Kidney epithelial cell (primary cell): ENCODE data around the gene CNGA1. TPM values are rescaled to one million over a fixed set of nuclear protein-coding genes. Genes with fewer than 3 reads are reported as not detected.
"Not testable (repeated sequence)": the region's sequence is repeated elsewhere in the genome, so short reads cannot be mapped to it uniquely, and the experiment has no call there.

ENCODE experiments used
- DNase-seq: peaks from one replicate; pipeline ENCODE4 v3.0.0-alpha.2; 2010; ENCODE audit warnings: low read depth
- H3K27me3 ChIP-seq: 2 replicates; pipeline ENCODE4 v1.6.0; 2011; ENCODE audit warnings: low read length; ENCODE audit not compliant: control insufficient read depth, insufficient read depth
- H3K36me3 ChIP-seq: 2 replicates; pipeline ENCODE4 v1.5.1; 2011; ENCODE audit warnings: low read length; ENCODE audit not compliant: control insufficient read depth, insufficient read depth
- H3K4me3 ChIP-seq: 2 replicates; pipeline ENCODE4 v1.5.1; 2011; ENCODE audit warnings: low read depth, mild to moderate bottlenecking, control low read depth, low read length
- total RNA-seq: library from RNA; depleted of rRNA; stranded (reverse); fragments of >200 nt; gene quantifications from 2 replicates; pipeline ENCODE4 v1.2.3, GENCODE V29; 2015
- TF ChIP-seq, protein P1 (sequence below): IDR thresholded peaks from 2 replicates; pipeline ENCODE4 v1.5.1; 2011; ENCODE audit warnings: mild to moderate bottlenecking, moderate library complexity, low read length, control low read depth, inconsistent platforms; ENCODE audit not compliant: insufficient read depth, poor library complexity, severe bottlenecking

CNGA1 gene
- total RNA-seq, 1 donor from 2014 or later = 0.04 TPM

DNA sequence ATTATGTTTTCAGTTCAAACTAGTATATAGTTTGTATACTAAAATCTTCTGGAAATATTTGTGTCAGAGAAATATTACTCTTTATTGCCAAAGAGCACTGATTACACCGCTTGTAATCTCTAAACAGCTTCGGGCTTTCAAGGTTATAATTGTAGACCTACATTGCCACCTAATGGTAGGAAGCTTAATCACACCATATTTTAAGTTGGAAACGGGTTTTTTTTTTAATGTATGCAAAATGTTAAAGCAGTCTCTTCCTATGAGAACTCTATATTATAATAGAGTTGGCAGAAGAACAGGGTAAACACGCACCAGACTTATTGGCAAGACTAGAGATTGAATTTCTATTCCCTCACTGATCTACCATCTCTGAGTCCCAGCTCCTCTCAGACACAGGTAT, 82.6 kb downstream of the CNGA1 start:
- H3K4me3 ChIP-seq = no peak overlapping the region
- no peak for DNase-seq
- TF ChIP-seq, protein P1, sequence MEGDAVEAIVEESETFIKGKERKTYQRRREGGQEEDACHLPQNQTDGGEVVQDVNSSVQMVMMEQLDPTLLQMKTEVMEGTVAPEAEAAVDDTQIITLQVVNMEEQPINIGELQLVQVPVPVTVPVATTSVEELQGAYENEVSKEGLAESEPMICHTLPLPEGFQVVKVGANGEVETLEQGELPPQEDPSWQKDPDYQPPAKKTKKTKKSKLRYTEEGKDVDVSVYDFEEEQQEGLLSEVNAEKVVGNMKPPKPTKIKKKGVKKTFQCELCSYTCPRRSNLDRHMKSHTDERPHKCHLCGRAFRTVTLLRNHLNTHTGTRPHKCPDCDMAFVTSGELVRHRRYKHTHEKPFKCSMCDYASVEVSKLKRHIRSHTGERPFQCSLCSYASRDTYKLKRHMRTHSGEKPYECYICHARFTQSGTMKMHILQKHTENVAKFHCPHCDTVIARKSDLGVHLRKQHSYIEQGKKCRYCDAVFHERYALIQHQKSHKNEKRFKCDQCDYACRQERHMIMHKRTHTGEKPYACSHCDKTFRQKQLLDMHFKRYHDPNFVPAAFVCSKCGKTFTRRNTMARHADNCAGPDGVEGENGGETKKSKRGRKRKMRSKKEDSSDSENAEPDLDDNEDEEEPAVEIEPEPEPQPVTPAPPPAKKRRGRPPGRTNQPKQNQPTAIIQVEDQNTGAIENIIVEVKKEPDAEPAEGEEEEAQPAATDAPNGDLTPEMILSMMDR = peak; percentile 52
- no peaks in the 10 kb centered on the region for H3K36me3 ChIP-seq
- H3K27me3 ChIP-seq = no peaks in the 10 kb centered on the region

DNA sequence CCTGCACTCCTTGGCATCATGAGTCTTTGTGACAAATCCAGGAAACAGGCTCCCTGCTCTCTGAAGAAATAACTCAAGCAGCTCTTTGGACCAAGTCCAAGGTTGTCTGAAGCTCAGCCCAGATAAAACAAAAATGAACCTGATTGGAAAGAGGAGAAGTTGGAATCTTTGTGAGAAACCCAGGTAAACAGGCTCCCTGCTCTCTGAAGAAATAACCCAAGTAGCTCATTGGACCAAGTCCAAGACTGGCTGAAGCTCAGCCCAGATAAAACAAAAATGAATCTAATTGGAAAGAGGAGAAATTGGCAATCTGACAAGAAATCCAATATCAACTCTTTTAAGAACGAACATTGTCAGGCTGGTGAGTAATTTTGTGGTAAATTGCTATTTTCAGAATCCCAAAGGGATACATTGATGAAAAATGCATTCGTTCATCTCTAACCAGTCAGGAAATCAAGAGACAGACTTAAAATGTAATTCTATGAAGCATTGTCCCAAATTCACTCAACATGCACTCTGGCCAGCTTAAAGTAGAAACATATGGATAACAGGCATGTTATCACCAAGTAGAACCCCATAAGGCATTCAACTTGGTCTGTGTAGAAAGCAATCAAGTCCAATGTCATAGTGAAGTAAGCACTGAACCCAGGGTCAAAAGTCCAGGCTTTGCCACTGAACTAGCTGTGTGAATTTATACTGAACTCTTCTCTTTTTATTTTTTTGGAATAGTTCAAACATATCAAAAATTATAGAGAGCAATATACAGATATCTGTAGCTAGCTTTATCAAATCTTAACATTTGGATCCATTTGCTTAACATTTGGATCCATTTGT, 85.3 kb downstream of the CNGA1 start:
- Histone ChIP-seq H3K36me3 (no peaks in the 10 kb centered on the region), H3K27me3 (no peaks in the 10 kb centered on the region), H3K4me3 (no peak overlapping the region)
- TF ChIP-seq, protein P1 = no peak
- DNase-seq = no peak

DNA sequence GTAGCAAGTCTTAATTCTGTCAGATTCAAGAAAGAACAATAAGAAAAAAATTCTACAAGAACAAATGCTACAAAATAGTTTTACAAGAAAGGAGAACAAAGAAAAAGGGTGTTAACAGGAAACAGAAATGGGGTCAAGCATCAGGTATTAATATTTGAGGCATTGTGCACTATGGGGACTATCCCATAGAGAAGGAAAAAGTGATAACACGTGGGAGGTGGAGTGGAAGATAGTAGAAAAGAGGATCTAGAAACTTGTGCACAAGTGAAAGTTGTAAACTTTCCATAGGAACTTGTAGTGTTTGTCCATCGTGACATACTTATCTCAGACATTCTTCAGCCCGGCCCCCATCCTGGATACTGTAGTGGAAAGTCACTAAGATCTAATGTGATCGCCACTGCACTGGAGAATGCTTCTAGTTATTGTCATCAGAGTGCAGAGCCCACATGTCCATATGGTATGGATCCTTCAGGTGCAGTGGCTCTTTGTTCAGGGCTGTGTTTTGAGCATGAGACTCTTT, 86.7 kb downstream of the CNGA1 start:
- Histone ChIP-seq H3K4me3 (no peak overlapping the region), H3K27me3 (no peaks in the 10 kb centered on the region), H3K36me3 (no peaks in the 10 kb centered on the region)
- DNase-seq = no peak
- TF ChIP-seq, protein P1 = no peak

GRCh38 chr4:47926667-47927258, 89.7 kb downstream of the CNGA1 start:
- Histone ChIP-seq H3K36me3 (no peaks in the 10 kb centered on the region), H3K4me3 (peak overlapping the region; percentile 19)
- DNase-seq = no peak

GRCh38 chr4:47923261-47923608, 93.2 kb downstream of the CNGA1 start:
- H3K36me3 ChIP-seq, H3K4me3 ChIP-seq, H3K27me3 ChIP-seq, DNase-seq: not testable (repeated sequence)

More at GRCh38 chr4:47926667-47927258, 89.7 kb downstream of the CNGA1 start:
- TF ChIP-seq, protein P1 = peak; percentile 88
- H3K27me3 ChIP-seq = no peaks in the 10 kb centered on the region

- not testable (repeated sequence) for H3K27me3 ChIP-seq, H3K36me3 ChIP-seq, DNase-seq, H3K4me3 ChIP-seq
Measured at GRCh38 chr4:47922436-47923260, 93.8 kb downstream of the CNGA1 start.

DNA sequence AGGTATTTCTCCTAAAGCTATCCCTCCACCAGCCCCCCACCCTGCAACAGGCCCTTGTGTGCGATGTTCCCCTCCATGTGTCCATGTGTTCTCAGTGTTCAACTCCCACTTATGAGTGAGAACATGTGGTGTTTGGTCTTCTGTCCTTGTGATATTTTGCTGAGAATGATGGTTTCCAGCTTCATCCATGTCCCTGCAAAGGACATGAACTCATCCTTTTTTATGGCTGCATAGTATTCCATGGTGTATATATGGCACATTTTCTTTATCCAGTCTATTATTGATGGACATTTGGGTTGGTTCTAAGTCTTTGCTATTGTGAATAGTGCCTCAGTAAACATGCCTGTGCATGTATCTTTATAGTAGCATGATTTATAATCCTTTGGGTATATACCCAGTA, 99.3 kb downstream of the CNGA1 start:
- H3K27me3 ChIP-seq, DNase-seq, H3K36me3 ChIP-seq, H3K4me3 ChIP-seq: not testable (repeated sequence)
